Transverse colon (tissue), 4 donors: ENCODE measurements around the gene CFAP157. TPM values are rescaled to one million over a fixed set of nuclear protein-coding genes. Genes with fewer than 3 reads are reported as not detected.

ENCODE experiments used
- DNase-seq: peaks from one replicate; pipeline ENCODE4 v3.0.0-alpha.2; 2019
- H3K27ac ChIP-seq, 4 donors: fragments of 200-600 bp; sonication (generic); 2 replicates each; pipeline ENCODE4 v1.5.1; 2016 to 2018; ENCODE audit warnings: inconsistent platforms in 4 of 4
- H3K27me3 ChIP-seq: fragments of 200-600 bp; sonication (generic); 2 replicates; pipeline ENCODE4 v1.5.1; 2017; ENCODE audit warnings: inconsistent platforms
- H3K36me3 ChIP-seq, 4 donors: fragments of 200-600 bp; sonication (generic); 2 replicates each; pipeline ENCODE4 v1.5.1; 2017 to 2019; ENCODE audit warnings: inconsistent platforms in 4 of 4
- H3K4me1 ChIP-seq, 4 donors: fragments of 200-600 bp; sonication (generic); 2 replicates each; pipeline ENCODE4 v1.5.1; 2017 to 2020; ENCODE audit warnings: inconsistent platforms in 4 of 4
- H3K4me3 ChIP-seq, 4 donors: fragments of 200-600 bp; sonication (generic); 1 replicate in 1 of 4; 2 replicates in 3 of 4; pipeline versions ENCODE4 v1.5.1 to v1.6.1; 2017 to 2019; ENCODE audit warnings: inconsistent platforms in 4 of 4
- H3K9me3 ChIP-seq, 2 donors: fragments of 200-600 bp; sonication (generic); 2 replicates each; pipeline ENCODE4 v1.5.1; 2017 to 2019; ENCODE audit warnings: inconsistent platforms in 2 of 2
- CTCF ChIP-seq, 5 experiments: fragments of 200-600 bp in 3 of 5; fragments of 450-650 bp in 2 of 5; sonication (generic) in 3 of 5; IDR thresholded peaks; 1 replicate in 2 of 5; 2 replicates in 3 of 5; pipeline ENCODE4 v1.5.1; 2016 to 2017; ENCODE audit warnings: antibody characterized with exemption in 5 of 5, inconsistent platforms in 3 of 5, mild to moderate bottlenecking in 2 of 5, moderate library complexity in 1 of 5
- EP300 ChIP-seq: sonication (generic); formaldehyde crosslinking; IDR thresholded peaks from one replicate; pipeline ENCODE4 v1.6.1; 2017; ENCODE audit warnings: antibody characterized with exemption, low read depth
- POLR2A ChIP-seq: fragments of 450-650 bp; IDR thresholded peaks from one replicate; pipeline ENCODE4 v1.6.1; 2016; ENCODE audit warnings: antibody characterized with exemption, mild to moderate bottlenecking, moderate library complexity
- POLR2AphosphoS5 ChIP-seq, 3 donors: sonication (generic); formaldehyde crosslinking; IDR thresholded peaks; one replicate each; pipeline ENCODE4 v1.6.1; 2016; ENCODE audit warnings: antibody characterized with exemption in 3 of 3
- WGBS, 2 donors: methylation state at CpG; one replicate each; pipeline ENCODE4 v1.1.5; 2018; ENCODE audit warnings: low coverage in 1 of 2; 5-methylcytosine and 5-hydroxymethylcytosine counted together
- in situ Hi-C, 4 donors: fragments of 200-750 bp; cut with MboI; loops; one replicate each; pipeline versions ENCODE4 v1.15.0 to v1.15.1; 2017; ENCODE audit warnings: low sequenced_read_pairs in 3 of 4, low pct_ligation_motif_present in 1 of 4, low pct_unique_long_range_greater_than_20kb in 1 of 4
- intact Hi-C: fragments of 100-400 bp; cut with DNase I; formaldehyde crosslinking; loops from one replicate; pipeline ENCODE4 v1.15.1; 2023; ENCODE audit warnings: low total_unique reads
- total RNA-seq, 4 donors: library from RNA; depleted of rRNA; stranded (reverse); fragments of >200 nt; gene quantifications; one replicate each; pipeline ENCODE4 v1.1.0, GENCODE V29; 2016

The CFAP157 gene
- total RNA-seq, 4 donors from 2014 or later: not detected

- in situ Hi-C loops (no loop called here), intact Hi-C loops (no loop called here)
- H3K36me3 ChIP-seq: no peaks in the 10 kb centered on the region
- no peak for DNase-seq
- WGBS, 2 donors: 89% methylated on average over 10 of the region's 10 CpGs; no CpG with 5 or more reads in 1 of the 2 donors
- no peaks in the 10 kb centered on the region for H3K9me3 ChIP-seq
- H3K4me1 ChIP-seq: peaks cover 7 to 17% (median 12%) of the 10 kb centered on the region in 4 donors
- H3K27me3 ChIP-seq: no peaks in the 10 kb centered on the region
- H3K27ac ChIP-seq: no peak overlapping the region
- H3K4me3 ChIP-seq: no peak overlapping the region
- TF ChIP-seq POLR2A (no peak), CTCF (IDR thresholded peaks at IDR 0.05) (no peak), EP300 (no peak), POLR2AphosphoS5 (IDR thresholded peaks at IDR 0.05) (no peak)
These were observed 3.5 kb downstream of the CFAP157 start for GRCh38 chr9:127710204-127710783.

GRCh38 chr9:127711226-127711701 lies 4.5 kb downstream of the CFAP157 start:
- Histone ChIP-seq H3K4me1 (peaks cover 7 to 21% (median 17%) of the 10 kb centered on the region in 4 donors), H3K4me3 (no peak overlapping the region), H3K36me3 (no peaks in the 10 kb centered on the region), H3K9me3 (no peaks in the 10 kb centered on the region), H3K27ac (no peak overlapping the region), H3K27me3 (no peaks in the 10 kb centered on the region)
- intact Hi-C loops: no loop called here
- no peak for DNase-seq
- TF ChIP-seq EP300 (no peak), POLR2AphosphoS5 (IDR thresholded peaks at IDR 0.05) (no peak), CTCF (IDR thresholded peaks at IDR 0.05) (no peak)
- in situ Hi-C loops: no loop called here
- WGBS, 2 donors: 66% methylated on average over 9 of the region's 9 CpGs; no CpG with 5 or more reads in 1 of the 2 donors

GRCh38 chr9:127711831-127712274 lies 5.1 kb downstream of the CFAP157 start:
- no peak overlapping the region for H3K27ac ChIP-seq
- WGBS, 2 donors: 76% methylated on average over 10 of the region's 11 CpGs; no CpG with 5 or more reads in 1 of the 2 donors
- peaks cover 7 to 21% (median 19%) of the 10 kb centered on the region in 4 donors for H3K4me1 ChIP-seq
- H3K27me3 ChIP-seq: no peaks in the 10 kb centered on the region
- in situ Hi-C loops (no loop called here), intact Hi-C loops (no loop called here)
- no peaks in the 10 kb centered on the region for H3K36me3 ChIP-seq
- no peak for TF ChIP-seq EP300
- TF ChIP-seq CTCF (IDR thresholded peaks at IDR 0.05): no peak
- no peak for TF ChIP-seq POLR2A
- TF ChIP-seq POLR2AphosphoS5 (IDR thresholded peaks at IDR 0.05): no peak
- H3K9me3 ChIP-seq: no peaks in the 10 kb centered on the region
- no peak for DNase-seq
- H3K4me3 ChIP-seq: no peak overlapping the region

GRCh38 chr9:127712371-127712770 lies 5.6 kb downstream of the CFAP157 start:
- no peak overlapping the region for H3K4me3 ChIP-seq
- WGBS, 2 donors: 95% methylated on average over 11 of the region's 11 CpGs; no CpG with 5 or more reads in 1 of the 2 donors
- H3K36me3 ChIP-seq: no peaks in the 10 kb centered on the region
- intact Hi-C loops: no loop called here
- H3K9me3 ChIP-seq: no peaks in the 10 kb centered on the region
- H3K27me3 ChIP-seq: no peaks in the 10 kb centered on the region
- H3K4me1 ChIP-seq: peaks cover 7 to 19% (median 15%) of the 10 kb centered on the region in 4 donors
- in situ Hi-C loops: no loop called here
- no peak overlapping the region for H3K27ac ChIP-seq
- DNase-seq: no peak
- TF ChIP-seq POLR2AphosphoS5 (IDR thresholded peaks at IDR 0.05) (no peak), POLR2A (no peak), EP300 (no peak), CTCF (IDR thresholded peaks at IDR 0.05) (no peak)
